GM21717 (cell line): Measurements from ENCODE around the gene KMT2D.

Experiments used
- ATAC-seq: cut with Tn5 transposase; IDR thresholded peaks from one replicate; pipeline ENCODE4 v1.9.1; 2021; ENCODE audit warnings: mild to moderate bottlenecking, moderate library complexity; ENCODE audit not compliant: unreplicated experiment

The KMT2D gene

GRCh38 chr12:49037111-49037946, 23.3 kb downstream of the KMT2D start:
- no peak for ATAC-seq

- no peak for ATAC-seq
Measured at GRCh38 chr12:49036029-49036428, 24.6 kb downstream of the KMT2D start.

- ATAC-seq = no peak
Measured at GRCh38 chr12:49034286-49034622, 26.3 kb downstream of the KMT2D start.

- ATAC-seq = no peak
Measured at GRCh38 chr12:49033611-49034285, 26.8 kb downstream of the KMT2D start.

GRCh38 chr12:49032679-49033447, 27.7 kb downstream of the KMT2D start:
- ATAC-seq = no peak

GRCh38 chr12:49032276-49032675, 28.3 kb downstream of the KMT2D start:
- no peak for ATAC-seq

- no peak for ATAC-seq
Measured at GRCh38 chr12:49031573-49032161, 28.9 kb downstream of the KMT2D start.

- no peak for ATAC-seq
Measured at GRCh38 chr12:49030714-49031572, 29.7 kb downstream of the KMT2D start.

GRCh38 chr12:49030119-49030518, 30.5 kb downstream of the KMT2D start:
- no peak for ATAC-seq

GRCh38 chr12:49028666-49029275, 31.8 kb downstream of the KMT2D start:
- no peak for ATAC-seq

GRCh38 chr12:49027846-49028555, 32.6 kb downstream of the KMT2D start:
- ATAC-seq = no peak

GRCh38 chr12:49026678-49027480, 33.7 kb downstream of the KMT2D start:
- no peak for ATAC-seq

- no peak for ATAC-seq
Measured at GRCh38 chr12:49026101-49026500, 34.5 kb downstream of the KMT2D start.

- ATAC-seq = no peak
Measured at GRCh38 chr12:49025463-49025862, 35.1 kb downstream of the KMT2D start.

GRCh38 chr12:49024543-49024942, 36.1 kb downstream of the KMT2D start:
- no peak for ATAC-seq

GRCh38 chr12:49023812-49024211, 36.8 kb downstream of the KMT2D start:
- no peak for ATAC-seq

- no peak for ATAC-seq
Measured at GRCh38 chr12:49022558-49023178, 37.9 kb downstream of the KMT2D start.

- ATAC-seq = no peak
Measured at GRCh38 chr12:49021292-49021915, 39.2 kb downstream of the KMT2D start.
